ENCODE measurements around the gene NAT9. TPM values are rescaled to one million over a fixed set of nuclear protein-coding genes. Genes with fewer than 3 reads are reported as not detected.

NAT9 gene
- total and polyA plus RNA-seq, 2 donors (not counting 1 experiment from before 2014, with no cell fraction given): 34.7 to 39.6 TPM

DNA sequence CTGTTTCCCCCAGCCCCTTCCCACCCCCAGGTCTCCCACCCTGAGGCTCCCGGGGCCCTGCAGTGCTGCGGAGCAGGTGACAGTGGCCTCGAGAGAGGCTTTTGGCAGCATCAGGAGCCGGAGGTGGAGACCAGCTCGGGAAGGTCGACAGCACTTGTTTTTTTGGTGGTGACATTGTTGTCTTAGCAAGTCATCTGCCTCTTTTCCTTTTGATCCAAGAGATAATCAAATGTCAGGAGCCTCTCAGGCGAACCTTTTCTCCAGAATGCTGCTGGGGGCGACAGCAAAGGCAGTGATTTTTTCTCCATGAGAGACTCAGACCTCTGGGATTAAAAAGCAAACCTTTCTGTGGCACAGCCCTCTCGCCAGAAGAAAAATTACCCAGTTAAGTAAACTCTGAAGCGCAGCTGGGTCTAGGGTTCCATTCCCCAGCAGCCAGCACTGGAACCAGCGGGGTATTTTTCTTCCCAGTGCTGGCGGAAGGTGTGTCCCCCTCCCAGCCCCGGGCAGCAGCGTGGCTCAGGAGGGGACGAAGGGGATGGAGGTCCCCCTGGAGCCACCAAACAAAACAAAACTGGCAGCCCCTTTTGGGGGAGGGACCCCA, 46.3 kb upstream of the NAT9 start:
- H3K27ac ChIP-seq (ENCODE audit: insufficient read depth, low read length): no peak overlapping the region
- no peak overlapping the region for H3K4me3 ChIP-seq (replicated peaks in 1 of 4; ENCODE audit: control extremely low read depth in 1 of 4, insufficient read depth in 1 of 4, low read depth in 3 of 4, low read length in 4 of 4)
- no peak for TF ChIP-seq CTCF (conservative IDR thresholded peaks at IDR 0.05 in 1 of 2, IDR thresholded peaks at IDR 0.05 in 1 of 2; ENCODE audit: low read depth in 1 of 2, low read length in 2 of 2)
- no peak for TF ChIP-seq EZH2 (IDR thresholded peaks at IDR 0.05; ENCODE audit: low read length, missing control alignments)
- H3K27me3 ChIP-seq (ENCODE audit: control insufficient read depth, insufficient read depth, low read length): no peaks in the 10 kb centered on the region
- peaks cover 1% of the 10 kb centered on the region for H3K36me3 ChIP-seq (ENCODE audit: control insufficient read depth, insufficient read depth, low read length)
- DNase-seq (ENCODE audit: low read depth in 2 of 2): no peak
- no peak overlapping the region for H3K4me2 ChIP-seq (ENCODE audit: extremely low read depth, insufficient read depth, low read length)
- H4K20me1 ChIP-seq (ENCODE audit: control insufficient read depth, extremely low read depth, insufficient read depth, low read length): no peaks in the 10 kb centered on the region
- no peak overlapping the region for H3K9ac ChIP-seq (ENCODE audit: insufficient read depth, low read length)
- no peak overlapping the region for H2AFZ ChIP-seq (ENCODE audit: low read length)
- H3K9me3 ChIP-seq (ENCODE audit: control insufficient read depth, insufficient read depth, low read depth, low read length): no peaks in the 10 kb centered on the region
- no peaks in the 10 kb centered on the region for H3K4me1 ChIP-seq (ENCODE audit: control insufficient read depth, extremely low read depth, insufficient read depth, low read length)
- H3K79me2 ChIP-seq (ENCODE audit: control insufficient read depth, insufficient read depth, low read length): no peaks in the 10 kb centered on the region

DNA sequence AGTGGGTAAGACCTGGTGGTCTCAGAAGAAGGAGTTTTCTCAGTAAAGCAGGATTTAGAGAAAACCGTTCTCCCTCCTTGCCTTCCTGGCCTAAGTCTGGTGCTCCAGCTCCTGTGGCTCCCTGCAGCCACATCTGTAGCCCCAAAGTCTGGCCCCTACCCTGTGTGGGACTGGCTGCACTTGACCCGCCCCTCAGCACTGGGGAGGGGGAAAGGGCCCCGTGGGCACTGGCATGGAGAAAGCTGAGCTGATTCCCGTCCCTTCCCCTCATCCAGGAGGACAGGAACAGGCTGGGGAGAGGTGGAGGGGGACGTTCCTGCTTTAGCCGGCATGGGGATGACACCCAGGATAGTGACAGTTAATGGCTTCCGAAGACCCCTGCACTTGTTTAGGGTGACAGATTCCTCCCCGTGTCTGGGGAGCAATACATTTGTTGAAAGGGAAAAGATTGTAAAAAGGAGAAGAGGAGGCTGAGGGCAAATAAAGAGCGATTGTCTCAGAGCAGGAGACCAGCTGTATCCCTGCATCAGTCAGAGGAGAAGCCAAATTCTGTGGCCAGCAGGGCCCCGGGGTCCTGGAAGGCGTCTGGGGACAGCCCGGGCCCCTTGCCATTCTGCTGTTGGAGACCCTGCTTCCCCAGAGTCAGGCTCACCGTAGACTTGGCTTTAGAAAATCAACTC, 45.6 kb upstream of the NAT9 start:
- Histone ChIP-seq H3K36me3 (ENCODE audit: control insufficient read depth, insufficient read depth, low read length) (peaks cover 1% of the 10 kb centered on the region), H3K4me2 (ENCODE audit: extremely low read depth, insufficient read depth, low read length) (no peak overlapping the region), H3K4me3 (replicated peaks in 1 of 4; ENCODE audit: control extremely low read depth in 1 of 4, insufficient read depth in 1 of 4, low read depth in 3 of 4, low read length in 4 of 4) (no peak overlapping the region), H3K9ac (ENCODE audit: insufficient read depth, low read length) (no peak overlapping the region), H3K4me1 (ENCODE audit: control insufficient read depth, extremely low read depth, insufficient read depth, low read length) (no peaks in the 10 kb centered on the region), H2AFZ (ENCODE audit: low read length) (no peak overlapping the region), H3K27me3 (ENCODE audit: control insufficient read depth, insufficient read depth, low read length) (no peaks in the 10 kb centered on the region), H3K79me2 (ENCODE audit: control insufficient read depth, insufficient read depth, low read length) (no peaks in the 10 kb centered on the region), H3K9me3 (ENCODE audit: control insufficient read depth, insufficient read depth, low read depth, low read length) (no peaks in the 10 kb centered on the region), H3K27ac (ENCODE audit: insufficient read depth, low read length) (no peak overlapping the region), H4K20me1 (ENCODE audit: control insufficient read depth, extremely low read depth, insufficient read depth, low read length) (no peaks in the 10 kb centered on the region)
- no peak for DNase-seq (ENCODE audit: low read depth in 2 of 2)
- TF ChIP-seq EZH2 (IDR thresholded peaks at IDR 0.05; ENCODE audit: low read length, missing control alignments) (no peak), CTCF (conservative IDR thresholded peaks at IDR 0.05 in 1 of 2, IDR thresholded peaks at IDR 0.05 in 1 of 2; ENCODE audit: low read depth in 1 of 2, low read length in 2 of 2) (no peak)

- H3K27ac ChIP-seq (ENCODE audit: insufficient read depth, low read length): no peak overlapping the region
- no peaks in the 10 kb centered on the region for H3K79me2 ChIP-seq (ENCODE audit: control insufficient read depth, insufficient read depth, low read length)
- H4K20me1 ChIP-seq (ENCODE audit: control insufficient read depth, extremely low read depth, insufficient read depth, low read length): no peaks in the 10 kb centered on the region
- H3K36me3 ChIP-seq (ENCODE audit: control insufficient read depth, insufficient read depth, low read length): peaks cover 1% of the 10 kb centered on the region
- no peak overlapping the region for H3K4me3 ChIP-seq (replicated peaks in 1 of 4; ENCODE audit: control extremely low read depth in 1 of 4, insufficient read depth in 1 of 4, low read depth in 3 of 4, low read length in 4 of 4)
- H3K27me3 ChIP-seq (ENCODE audit: control insufficient read depth, insufficient read depth, low read length): no peaks in the 10 kb centered on the region
- no peak overlapping the region for H3K4me2 ChIP-seq (ENCODE audit: extremely low read depth, insufficient read depth, low read length)
- no peak overlapping the region for H3K9ac ChIP-seq (ENCODE audit: insufficient read depth, low read length)
- no peaks in the 10 kb centered on the region for H3K9me3 ChIP-seq (ENCODE audit: control insufficient read depth, insufficient read depth, low read depth, low read length)
- H2AFZ ChIP-seq (ENCODE audit: low read length): no peak overlapping the region
- no peak for DNase-seq (ENCODE audit: low read depth in 2 of 2)
- no peak for TF ChIP-seq CTCF (conservative IDR thresholded peaks at IDR 0.05 in 1 of 2, IDR thresholded peaks at IDR 0.05 in 1 of 2; ENCODE audit: low read depth in 1 of 2, low read length in 2 of 2)
- no peak for TF ChIP-seq EZH2 (IDR thresholded peaks at IDR 0.05; ENCODE audit: low read length, missing control alignments)
- H3K4me1 ChIP-seq (ENCODE audit: control insufficient read depth, extremely low read depth, insufficient read depth, low read length): no peaks in the 10 kb centered on the region
Measured at GRCh38 chr17:74819801-74820436, 43.8 kb upstream of the NAT9 start.
